GM12891 (cell line): ENCODE measurements around the gene CEP192.

Source experiments
- POLR2A ChIP-seq: IDR thresholded peaks from 2 replicates; pipeline ENCODE4 v1.6.1; 2011; ENCODE audit warnings: low read depth, low read length, control low read depth
- POLR2AphosphoS5 ChIP-seq: IDR thresholded peaks from 2 replicates; pipeline ENCODE4 v1.6.1; 2011; ENCODE audit warnings: low read depth, low read length, control low read depth

GRCh38 chr18:13070460-13070859 is 79.3 kb downstream of the CEP192 start:
- no peak for TF ChIP-seq POLR2A
- no peak for TF ChIP-seq POLR2AphosphoS5
